Activated CD4-positive, alpha-beta T cell treated with anti-CD3 and anti-CD28 coated beads, Interleukin-10, Interleukin-2, amounts not matched to agents 100 ng/mL and 50 ng/mL, durations not matched to agents 16 hours and 8 hours (primary cell): ENCODE results near the gene IRAK2.
"Not testable (repeated sequence)": the region's sequence is repeated elsewhere in the genome, so short reads cannot be mapped to it uniquely, and the experiment has no call there.

ENCODE experiments used
- DNase-seq: peaks from one replicate; pipeline ENCODE4 v3.0.0-alpha.2; 2020

The IRAK2 gene

GRCh38 chr3:10160346-10160745 lies 4.4 kb upstream of the IRAK2 start:
- DNase-seq, result no peak

GRCh38 chr3:10160925-10161324 lies 3.8 kb upstream of the IRAK2 start:
- DNase-seq, result no peak

GRCh38 chr3:10162185-10162584 lies 2.5 kb upstream of the IRAK2 start:
- DNase-seq, result no peak

- DNase-seq, result not testable (repeated sequence)
Measured at GRCh38 chr3:10164201-10164545, 546 bp upstream of the IRAK2 start.

GRCh38 chr3:10166213-10166604 lies 1.5 kb downstream of the IRAK2 start:
- no peak for DNase-seq

GRCh38 chr3:10169000-10169496 lies 4.3 kb downstream of the IRAK2 start:
- no peak for DNase-seq

- no peak for DNase-seq
Measured at GRCh38 chr3:10170915-10171478, 6.3 kb downstream of the IRAK2 start.

GRCh38 chr3:10173095-10173925 lies 8.6 kb downstream of the IRAK2 start:
- DNase-seq, result no peak

GRCh38 chr3:10173926-10174435 lies 9.3 kb downstream of the IRAK2 start:
- no peak for DNase-seq

GRCh38 chr3:10175334-10175733 lies 10.6 kb downstream of the IRAK2 start:
- DNase-seq, result not testable (repeated sequence)

GRCh38 chr3:10176150-10176549 lies 11.4 kb downstream of the IRAK2 start:
- not testable (repeated sequence) for DNase-seq

- DNase-seq, result no peak
Measured at GRCh38 chr3:10177737-10178136, 13.0 kb downstream of the IRAK2 start.

- no peak for DNase-seq
Measured at GRCh38 chr3:10178892-10179291, 14.2 kb downstream of the IRAK2 start.

- DNase-seq, result no peak
Measured at GRCh38 chr3:10180289-10180688, 15.6 kb downstream of the IRAK2 start.

GRCh38 chr3:10180738-10181295 lies 16.1 kb downstream of the IRAK2 start:
- no peak for DNase-seq

- no peak for DNase-seq
Measured at GRCh38 chr3:10182950-10183349, 18.2 kb downstream of the IRAK2 start.

GRCh38 chr3:10184250-10184649 lies 19.5 kb downstream of the IRAK2 start:
- no peak for DNase-seq

GRCh38 chr3:10185804-10186762 lies 21.4 kb downstream of the IRAK2 start:
- DNase-seq, result peak; percentile 48

GRCh38 chr3:10187290-10187876 lies 22.7 kb downstream of the IRAK2 start:
- DNase-seq, result no peak

- DNase-seq, result no peak
Measured at GRCh38 chr3:10187944-10188343, 23.2 kb downstream of the IRAK2 start.

- no peak for DNase-seq
Measured at GRCh38 chr3:10188804-10189556, 24.3 kb downstream of the IRAK2 start.
